IPS DF 6.9 (cell line): ENCODE measurements around the gene LEPR.

Source experiments
- DNase-seq: peaks from one replicate; pipeline ENCODE4 v3.0.0-alpha.2; 2013; ENCODE audit warnings: low read depth, low spot score
- H3K27ac ChIP-seq: one replicate; pipeline ENCODE4 v1.5.1; 2013; ENCODE audit warnings: low read length, control low read depth
- H3K27me3 ChIP-seq: 2 replicates; pipeline ENCODE4 v1.6.1; 2013; ENCODE audit warnings: mild to moderate bottlenecking, low read length; ENCODE audit not compliant: control insufficient read depth, insufficient read depth
- H3K36me3 ChIP-seq: 2 replicates; pipeline ENCODE4 v1.6.1; 2013; ENCODE audit warnings: low read length; ENCODE audit not compliant: control insufficient read depth, insufficient read depth
- H3K4me1 ChIP-seq: 2 replicates; pipeline ENCODE4 v1.6.1; 2013; ENCODE audit warnings: low read length; ENCODE audit not compliant: control insufficient read depth, insufficient read depth
- H3K4me3 ChIP-seq: 2 replicates; pipeline ENCODE4 v1.5.1; 2013; ENCODE audit warnings: mild to moderate bottlenecking, low read length
- H3K9me3 ChIP-seq: 2 replicates; pipeline ENCODE4 v1.6.1; 2013; ENCODE audit warnings: low read length, inconsistent platforms; ENCODE audit not compliant: control insufficient read depth, insufficient read depth
- WGBS: extraction: QIAGEN DNeasy Blood & Tissue Kit; methylation state at CpG from one replicate; pipeline ENCODE4 v1.1.7; 2013; ENCODE audit warnings: mixed read lengths, missing lambda C conversion rate; ENCODE audit not compliant: insufficient read length, insufficient coverage; 5-methylcytosine and 5-hydroxymethylcytosine counted together

Gene LEPR

DNA sequence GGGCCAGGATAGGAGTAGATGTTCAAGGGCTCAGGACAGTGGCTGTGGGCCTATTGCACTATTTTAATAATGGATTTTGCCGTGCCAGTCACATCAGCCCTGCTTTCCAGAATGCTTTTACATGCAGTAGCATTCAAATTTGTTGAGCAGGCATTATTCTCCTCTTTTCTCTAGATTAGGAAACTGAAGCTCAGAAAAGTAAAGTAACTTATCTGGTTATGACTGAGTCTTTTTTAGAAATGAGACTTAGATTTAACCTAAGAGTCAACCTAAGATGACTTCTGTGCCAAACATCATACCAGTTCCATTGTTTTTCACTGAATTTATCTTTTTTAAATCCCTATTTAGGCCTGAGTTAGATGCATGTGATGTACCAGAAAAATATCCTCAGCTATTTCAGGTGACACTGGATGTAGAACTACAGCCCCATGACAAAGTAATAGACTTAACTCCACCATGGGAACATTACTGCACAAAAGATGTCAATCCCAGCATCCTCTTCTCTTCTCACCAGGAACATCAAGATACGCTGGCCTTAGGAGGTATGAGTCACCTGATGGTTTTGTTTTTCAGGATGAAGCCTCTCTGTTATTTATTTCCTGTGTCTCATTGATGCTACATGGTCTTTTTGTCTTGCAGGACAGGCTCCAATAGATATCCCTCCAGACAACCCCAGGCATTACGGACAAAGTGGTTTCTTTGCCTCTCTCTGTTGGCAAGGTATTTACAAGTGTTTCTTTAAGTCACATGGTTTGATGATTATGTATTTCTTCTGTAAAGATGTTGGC lies 31.4 kb upstream of the LEPR start:
- Histone ChIP-seq H3K4me3 (no peak overlapping the region), H3K27me3 (no peaks in the 10 kb centered on the region), H3K27ac (no peak overlapping the region), H3K4me1 (no peaks in the 10 kb centered on the region), H3K36me3 (no peaks in the 10 kb centered on the region), H3K9me3 (no peaks in the 10 kb centered on the region)
- DNase-seq, result no peak
- no CpG with 5 or more reads among the region's 3 CpGs for WGBS

DNA sequence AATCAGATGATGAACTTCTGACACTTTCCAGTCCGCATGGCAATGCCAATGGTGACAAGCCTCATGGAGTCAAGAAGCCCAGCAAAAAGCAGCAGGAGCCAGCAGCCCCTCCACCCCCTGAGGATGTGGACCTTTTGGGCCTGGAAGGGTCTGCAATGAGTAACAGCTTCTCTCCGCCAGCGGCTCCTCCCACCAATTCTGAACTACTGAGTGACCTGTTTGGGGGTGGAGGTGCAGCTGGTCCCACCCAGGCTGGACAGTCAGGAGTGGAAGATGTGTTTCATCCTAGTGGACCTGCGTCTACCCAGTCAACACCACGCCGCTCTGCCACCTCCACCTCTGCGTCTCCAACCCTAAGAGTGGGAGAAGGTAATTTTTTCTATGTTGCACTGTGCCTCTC lies 28.0 kb upstream of the LEPR start:
- Histone ChIP-seq H3K4me1 (no peaks in the 10 kb centered on the region), H3K27ac (no peak overlapping the region), H3K36me3 (no peaks in the 10 kb centered on the region), H3K9me3 (no peaks in the 10 kb centered on the region; the same call in 1 of the 2 replicates), H3K27me3 (no peaks in the 10 kb centered on the region), H3K4me3 (no peak overlapping the region)
- DNase-seq, result no peak
- no CpG with 5 or more reads among the region's 7 CpGs for WGBS

DNA sequence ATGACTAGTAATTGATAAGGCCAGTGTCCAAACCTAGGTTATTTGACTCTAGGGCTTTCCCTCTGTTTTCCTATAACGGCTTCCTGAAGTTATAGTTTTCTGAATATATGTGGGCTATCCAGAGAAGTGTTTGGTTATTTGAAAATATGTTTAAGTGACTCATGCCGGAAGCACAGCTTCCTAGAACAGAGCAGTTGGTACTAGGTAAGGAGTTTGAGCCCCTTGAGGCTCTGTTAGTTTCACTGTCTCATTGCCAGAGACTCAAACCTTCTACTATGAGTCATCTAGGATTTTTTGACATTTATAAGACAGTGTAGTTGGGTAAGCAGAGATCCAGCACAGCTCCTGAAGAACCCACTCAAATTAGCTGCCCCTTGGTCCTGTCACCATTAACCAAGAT lies 27.1 kb upstream of the LEPR start:
- no peaks in the 10 kb centered on the region for H3K27me3 ChIP-seq
- H3K27ac ChIP-seq, result no peak overlapping the region
- no peak overlapping the region for H3K4me3 ChIP-seq
- no peaks in the 10 kb centered on the region; the same call in 1 of the 2 replicates for H3K9me3 ChIP-seq
- WGBS, result no CpG with 5 or more reads among the region's 2 CpGs
- H3K4me1 ChIP-seq, result no peaks in the 10 kb centered on the region
- DNase-seq, result no peak
- H3K36me3 ChIP-seq, result no peaks in the 10 kb centered on the region

DNA sequence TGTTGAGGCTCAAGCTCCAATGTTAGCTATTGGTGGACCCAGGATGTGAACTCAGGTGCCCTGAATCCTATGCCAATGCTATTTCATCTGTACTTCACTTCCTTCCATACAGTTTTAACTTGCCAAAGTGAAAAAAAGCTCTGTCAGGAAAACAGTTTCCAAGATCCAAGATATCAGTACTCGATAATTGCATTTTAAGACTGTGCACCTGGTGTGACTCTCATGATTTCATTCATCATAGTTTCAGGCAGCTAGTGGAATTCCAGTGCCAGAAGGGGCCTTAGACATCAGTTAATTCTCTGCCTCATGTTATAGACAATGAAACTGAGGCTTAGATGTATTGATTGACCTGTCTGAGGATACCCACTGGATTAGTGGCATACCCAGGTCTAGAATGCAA lies 26.5 kb upstream of the LEPR start:
- no CpG with 5 or more reads among the region's 1 CpG for WGBS
- Histone ChIP-seq H3K4me1 (no peaks in the 10 kb centered on the region), H3K27ac (no peak overlapping the region), H3K9me3 (no peaks in the 10 kb centered on the region; the same call in 1 of the 2 replicates), H3K4me3 (no peak overlapping the region), H3K27me3 (no peaks in the 10 kb centered on the region), H3K36me3 (no peaks in the 10 kb centered on the region)
- no peak for DNase-seq

DNA sequence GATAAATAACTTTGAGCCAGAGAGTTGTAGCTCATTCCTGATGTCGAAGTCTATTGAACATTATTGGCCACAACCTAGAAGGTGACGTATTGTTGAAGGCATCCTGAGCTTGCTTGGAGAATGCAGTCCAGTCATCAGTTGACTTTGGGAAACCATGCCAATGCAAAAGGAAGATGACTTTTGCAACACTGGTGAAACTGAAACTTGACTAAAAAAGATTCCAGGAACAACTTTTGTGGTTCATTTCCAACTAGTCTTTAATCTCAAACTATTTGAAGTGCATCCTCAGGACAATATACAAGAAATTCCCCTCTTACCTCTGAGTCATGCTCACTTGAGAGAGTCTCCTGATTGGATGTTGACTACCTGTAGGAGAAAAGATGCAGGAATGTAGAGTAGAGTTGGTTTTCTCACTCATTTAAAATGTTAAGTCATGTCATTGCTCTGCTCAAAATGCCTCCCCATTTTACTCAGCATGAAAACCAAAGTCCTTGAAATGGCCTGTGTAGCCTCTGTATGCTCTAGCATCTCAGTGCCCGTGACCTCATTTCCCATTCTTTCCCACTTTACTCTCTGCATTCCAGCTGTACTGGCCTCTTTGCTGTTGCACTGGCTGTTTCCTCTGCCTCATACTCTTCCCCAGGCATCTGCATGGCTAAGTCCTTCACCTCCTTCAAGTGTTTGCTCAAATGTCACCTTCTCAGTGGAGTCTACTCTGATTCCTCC lies 24.4 kb upstream of the LEPR start:
- no peaks in the 10 kb centered on the region for H3K27me3 ChIP-seq
- whole genome bisulfite sequencing, result no CpG with 5 or more reads among the region's 3 CpGs
- H3K9me3 ChIP-seq, result no peaks in the 10 kb centered on the region; the same call in 1 of the 2 replicates
- no peak for DNase-seq
- no peak overlapping the region for H3K27ac ChIP-seq
- H3K4me3 ChIP-seq, result no peak overlapping the region
- H3K36me3 ChIP-seq, result no peaks in the 10 kb centered on the region
- no peaks in the 10 kb centered on the region for H3K4me1 ChIP-seq

DNA sequence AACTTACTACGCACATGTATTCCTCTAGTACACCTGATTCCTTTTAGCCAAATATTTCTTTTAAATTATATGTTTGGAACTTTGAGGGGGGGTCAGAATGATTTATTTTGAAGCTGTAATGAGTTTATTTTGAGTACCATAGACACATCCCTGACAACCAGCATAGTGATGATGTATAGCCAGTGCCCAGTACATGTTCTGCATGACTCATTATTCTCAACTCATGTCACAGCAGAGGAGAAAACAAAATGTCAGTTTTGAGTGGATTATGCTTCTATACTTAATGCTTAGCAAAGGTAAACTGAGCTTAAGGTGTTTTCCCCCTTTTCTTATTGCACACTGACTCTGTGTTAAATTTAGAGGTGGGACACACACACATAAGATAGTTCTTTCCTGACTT lies 22.4 kb upstream of the LEPR start:
- H3K4me3 ChIP-seq, result no peak overlapping the region
- no peaks in the 10 kb centered on the region for H3K36me3 ChIP-seq
- H3K27ac ChIP-seq, result no peak overlapping the region
- no peaks in the 10 kb centered on the region for H3K4me1 ChIP-seq
- H3K9me3 ChIP-seq, result no peaks in the 10 kb centered on the region; the same call in 1 of the 2 replicates
- WGBS, result no CpG with 5 or more reads among the region's 1 CpG
- no peaks in the 10 kb centered on the region for H3K27me3 ChIP-seq
- no peak for DNase-seq

DNA sequence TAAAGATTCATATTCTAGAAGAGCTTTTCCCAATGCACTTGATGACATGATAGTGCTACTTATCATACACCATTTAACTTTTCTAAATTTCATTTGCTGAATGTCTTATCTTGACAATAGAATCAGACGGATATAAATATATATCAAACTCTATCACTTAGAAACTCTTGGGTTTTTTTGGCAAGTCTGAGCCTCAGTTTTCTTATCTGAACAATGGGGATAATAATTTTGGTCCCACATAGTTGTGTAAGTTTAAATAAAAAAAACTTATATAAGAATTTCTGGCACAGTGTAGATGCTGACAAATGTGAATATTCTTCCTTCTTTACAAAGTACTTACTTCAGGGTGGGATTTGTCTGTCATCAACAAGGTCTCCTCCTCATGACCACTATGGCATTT lies 21.5 kb upstream of the LEPR start:
- no peak for DNase-seq

DNA sequence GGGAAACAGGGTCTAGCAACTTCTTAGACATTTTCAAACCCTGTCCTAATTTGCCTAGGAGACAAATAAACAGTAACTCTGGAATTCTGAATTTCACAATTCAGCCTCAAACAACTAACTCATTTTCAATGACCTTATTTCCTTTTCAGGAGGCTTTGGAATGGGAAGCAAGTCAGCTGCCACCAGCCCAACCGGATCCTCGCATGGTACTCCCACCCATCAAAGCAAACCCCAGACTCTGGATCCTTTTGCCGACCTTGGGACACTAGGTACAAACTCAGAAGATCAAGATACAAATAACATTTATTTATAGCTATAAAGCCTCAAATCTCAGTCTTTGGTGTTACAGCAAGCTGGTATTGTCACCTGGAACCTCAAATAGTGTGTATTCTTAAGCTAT lies 18.9 kb upstream of the LEPR start:
- Histone ChIP-seq H3K27ac (no peak overlapping the region), H3K4me3 (no peak overlapping the region), H3K9me3 (no peaks in the 10 kb centered on the region; the same call in 1 of the 2 replicates), H3K27me3 (no peaks in the 10 kb centered on the region), H3K36me3 (no peaks in the 10 kb centered on the region), H3K4me1 (no peaks in the 10 kb centered on the region)
- WGBS, result no CpG with 5 or more reads among the region's 3 CpGs
- no peak for DNase-seq

More for the DNA sequence above, 21.5 kb upstream of the LEPR start:
- no peaks in the 10 kb centered on the region for H3K27me3 ChIP-seq
- no peaks in the 10 kb centered on the region for H3K36me3 ChIP-seq
- no CpG with 5 or more reads among the region's 1 CpG for WGBS
- H3K4me1 ChIP-seq, result no peaks in the 10 kb centered on the region
- H3K27ac ChIP-seq, result no peak overlapping the region
- no peaks in the 10 kb centered on the region; the same call in 1 of the 2 replicates for H3K9me3 ChIP-seq
- no peak overlapping the region for H3K4me3 ChIP-seq

DNA sequence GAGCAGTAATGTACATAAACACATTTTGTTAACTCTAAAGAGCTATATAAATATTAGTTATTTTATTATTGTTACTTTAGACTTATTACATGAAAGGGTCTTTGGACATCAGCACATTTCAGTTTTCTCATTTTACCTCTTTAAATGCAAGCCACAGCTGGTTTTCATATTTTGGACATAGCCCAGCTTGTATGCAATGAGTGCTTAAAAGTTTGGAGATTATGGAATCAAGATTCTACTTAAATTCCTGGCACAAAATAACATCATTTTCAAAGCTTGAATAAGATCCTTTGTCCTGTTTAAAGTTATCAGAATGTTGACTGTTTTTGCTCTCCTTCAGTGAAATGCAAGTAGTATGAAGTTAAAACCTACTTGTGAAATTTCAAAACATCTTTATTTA lies 15.5 kb upstream of the LEPR start:
- H3K9me3 ChIP-seq, result no peaks in the 10 kb centered on the region

DNA sequence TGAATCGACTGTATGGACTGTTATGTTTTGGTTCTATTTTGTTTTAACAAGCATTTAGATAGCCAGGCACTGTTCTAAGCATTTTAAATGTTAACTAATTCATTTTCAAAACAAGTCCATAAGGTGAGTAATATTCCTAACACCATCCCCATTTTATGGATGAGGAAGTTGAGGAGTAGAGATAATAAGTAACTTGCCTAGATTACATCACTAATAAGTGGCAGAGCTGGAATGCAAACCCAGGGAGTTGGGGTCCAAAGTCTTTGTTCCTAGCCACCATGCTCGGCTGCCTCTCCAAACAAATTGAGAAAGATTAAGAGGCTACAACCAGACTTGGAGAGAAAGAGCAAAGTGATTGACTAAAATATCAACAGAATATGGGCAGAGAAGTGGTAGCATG lies 12.6 kb upstream of the LEPR start:
- Histone ChIP-seq H3K4me1 (no peaks in the 10 kb centered on the region), H3K36me3 (no peaks in the 10 kb centered on the region)

More for the DNA sequence above, 15.5 kb upstream of the LEPR start:
- Histone ChIP-seq H3K27me3 (no peaks in the 10 kb centered on the region), H3K27ac (no peak overlapping the region), H3K4me1 (no peaks in the 10 kb centered on the region), H3K4me3 (no peak overlapping the region), H3K36me3 (no peaks in the 10 kb centered on the region)
- no peak for DNase-seq

More for the DNA sequence above, 12.6 kb upstream of the LEPR start:
- no peak overlapping the region for H3K4me3 ChIP-seq
- no peaks in the 10 kb centered on the region for H3K9me3 ChIP-seq
- no peak overlapping the region for H3K27ac ChIP-seq
- no peaks in the 10 kb centered on the region for H3K27me3 ChIP-seq
- no CpG with 5 or more reads among the region's 2 CpGs for WGBS
- no peak for DNase-seq
